ENCODE data around the gene CNTNAP2.

Gene CNTNAP2

GRCh38 chr7:148187471-148187870 lies 2070.9 kb downstream of the CNTNAP2 start:
- no peak for DNase-seq

DNA sequence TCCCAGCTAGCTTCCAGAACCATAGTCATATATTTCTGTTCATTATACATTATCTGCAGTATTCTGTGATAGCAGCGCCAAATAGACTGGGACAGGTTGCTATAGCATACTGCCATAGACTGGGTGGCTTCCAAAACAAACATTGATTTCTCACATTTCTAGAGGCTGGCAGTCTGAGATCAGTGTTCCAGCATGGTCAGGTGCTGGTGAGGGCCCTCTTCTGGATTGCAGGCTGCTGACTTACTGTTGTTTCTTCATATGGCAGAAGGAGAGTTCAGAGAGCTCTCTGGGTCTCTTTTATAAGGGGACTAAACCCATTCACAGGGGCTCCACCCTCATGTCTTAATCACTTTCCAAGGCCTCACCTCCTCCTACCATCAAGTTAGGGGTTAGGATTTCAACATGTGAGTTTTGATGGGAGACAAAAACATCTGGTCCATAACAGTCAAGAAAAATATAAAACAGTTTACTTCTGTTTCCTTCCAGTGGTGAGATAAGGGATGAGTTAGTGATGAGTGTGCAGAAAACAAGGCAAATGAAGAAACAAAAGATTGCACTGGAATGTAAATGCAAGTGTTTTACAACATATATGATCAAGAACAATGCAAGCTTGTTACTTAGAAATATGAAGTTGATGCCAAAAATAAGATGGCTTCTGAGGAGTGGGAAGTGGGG lies 2074.9 kb downstream of the CNTNAP2 start:
- DNase-seq = no peak

DNA sequence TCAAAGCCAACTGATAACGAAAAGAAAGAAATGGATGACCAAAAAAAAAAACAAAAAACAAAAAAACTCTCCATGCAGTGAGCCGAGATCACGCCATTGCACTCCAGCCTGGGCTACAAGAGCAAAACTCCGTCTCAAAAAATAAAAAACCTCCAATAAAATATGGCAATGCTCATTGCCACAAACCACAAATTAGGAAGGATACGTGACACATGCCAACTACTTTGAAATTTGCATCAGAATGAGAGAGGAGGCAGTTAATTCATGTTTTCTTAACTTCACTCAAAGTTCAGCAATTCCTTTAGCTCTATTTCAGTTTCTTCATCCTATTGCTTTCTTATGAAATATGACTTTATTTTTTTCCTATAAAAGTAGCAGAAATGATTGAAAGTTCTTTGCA lies 2075.9 kb downstream of the CNTNAP2 start:
- DNase-seq = no peak

- no peak for DNase-seq
Measured at GRCh38 chr7:148201992-148202391, 2085.4 kb downstream of the CNTNAP2 start.

- no peak for DNase-seq
Measured at GRCh38 chr7:148204639-148205304, 2088.2 kb downstream of the CNTNAP2 start.

DNA sequence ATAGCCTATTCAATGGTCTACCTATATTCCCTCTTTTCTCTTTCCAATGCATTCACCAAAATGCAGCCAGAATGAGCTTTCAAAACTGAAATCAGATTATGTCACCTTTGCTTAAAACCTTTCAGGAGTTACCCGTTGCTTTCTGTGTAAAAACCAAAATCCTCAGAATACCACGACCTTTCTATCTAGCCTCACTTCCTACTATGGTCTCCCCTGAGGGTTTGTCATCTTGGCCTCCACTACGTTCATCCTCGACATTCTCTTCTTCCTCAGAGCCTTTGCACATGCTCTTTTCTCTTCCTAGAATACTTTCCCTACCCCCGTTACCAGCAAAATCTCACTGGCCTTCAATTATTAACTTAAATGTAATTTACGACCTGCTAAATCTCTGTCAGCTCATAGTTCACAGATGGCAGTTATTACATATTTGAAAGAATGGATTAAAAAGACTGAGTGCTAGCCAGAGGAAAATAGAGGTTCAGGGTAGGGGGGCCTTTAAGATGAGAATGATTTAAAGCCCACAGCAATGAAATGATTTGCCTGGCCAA lies 2093.1 kb downstream of the CNTNAP2 start:
- DNase-seq = no peak

GRCh38 chr7:148210804-148211325 lies 2094.3 kb downstream of the CNTNAP2 start:
- no peak for DNase-seq

- DNase-seq = no peak
Measured at GRCh38 chr7:148211740-148212151, 2095.1 kb downstream of the CNTNAP2 start.

GRCh38 chr7:148212731-148213130 lies 2096.1 kb downstream of the CNTNAP2 start:
- no peak for DNase-seq

GRCh38 chr7:148214101-148214500 lies 2097.5 kb downstream of the CNTNAP2 start:
- no peak for DNase-seq

DNA sequence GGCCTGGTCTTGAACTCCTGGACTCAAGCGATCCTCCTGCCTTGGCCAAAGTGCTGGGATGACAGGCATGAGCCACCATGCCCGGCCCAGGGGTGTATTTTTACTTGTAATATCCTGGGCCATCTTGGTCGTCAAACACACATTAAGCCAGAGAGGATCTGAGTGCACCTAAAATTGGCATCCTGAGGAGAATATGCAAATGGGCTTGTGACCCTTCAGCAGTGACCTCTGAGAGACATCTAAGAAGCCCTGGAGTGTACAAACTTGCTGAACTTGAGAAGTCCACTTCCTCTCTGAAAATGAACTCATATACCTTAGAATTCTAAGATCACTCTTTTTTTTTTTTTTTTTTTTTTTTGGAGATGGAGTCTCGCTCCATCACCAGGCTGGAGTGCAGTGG lies 2102.0 kb downstream of the CNTNAP2 start:
- DNase-seq = no peak

- no peak for DNase-seq
Measured at GRCh38 chr7:148222721-148223120, 2106.1 kb downstream of the CNTNAP2 start.

GRCh38 chr7:148223160-148223559 lies 2106.6 kb downstream of the CNTNAP2 start:
- no peak for DNase-seq

GRCh38 chr7:148223738-148224137 lies 2107.1 kb downstream of the CNTNAP2 start:
- DNase-seq = no peak

DNA sequence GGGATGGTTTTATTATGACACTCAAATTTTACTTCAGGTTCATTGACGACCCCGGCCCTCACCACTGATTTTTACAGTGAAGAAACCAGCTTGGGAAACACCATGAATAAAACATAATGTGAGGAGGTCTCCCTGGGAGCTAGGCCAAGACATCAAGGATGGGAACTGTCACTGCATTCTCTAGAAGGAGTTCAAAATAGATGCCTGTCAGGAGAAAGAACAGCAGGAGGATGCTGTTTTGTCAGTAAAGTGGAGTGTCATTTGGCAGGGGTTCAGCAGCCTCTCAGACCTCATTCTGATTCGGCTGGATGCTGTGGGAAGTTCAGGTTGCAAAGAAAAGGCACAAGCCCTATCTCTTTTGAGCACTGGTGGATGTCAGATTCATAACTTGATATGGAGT lies 2113.7 kb downstream of the CNTNAP2 start:
- no peak for DNase-seq

DNA sequence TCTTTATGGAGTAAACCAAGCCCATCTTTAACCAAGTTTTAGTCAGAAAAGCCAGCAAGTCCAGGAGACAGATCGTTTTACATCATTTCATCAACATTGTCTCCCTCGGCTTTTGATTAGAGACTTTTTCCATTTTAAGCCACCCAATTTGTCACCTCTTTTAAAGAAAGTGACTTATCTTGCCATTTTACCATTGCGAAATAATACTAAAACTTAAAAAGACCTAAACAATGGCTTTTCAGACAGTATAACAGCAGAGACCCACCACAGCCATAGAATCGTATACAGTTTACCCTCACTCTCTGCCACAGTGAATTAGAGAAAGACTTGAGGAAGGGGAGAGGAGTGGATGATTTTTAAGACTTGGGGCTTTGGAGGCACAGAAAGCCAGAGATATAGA lies 2114.3 kb downstream of the CNTNAP2 start:
- no peak for DNase-seq

DNA sequence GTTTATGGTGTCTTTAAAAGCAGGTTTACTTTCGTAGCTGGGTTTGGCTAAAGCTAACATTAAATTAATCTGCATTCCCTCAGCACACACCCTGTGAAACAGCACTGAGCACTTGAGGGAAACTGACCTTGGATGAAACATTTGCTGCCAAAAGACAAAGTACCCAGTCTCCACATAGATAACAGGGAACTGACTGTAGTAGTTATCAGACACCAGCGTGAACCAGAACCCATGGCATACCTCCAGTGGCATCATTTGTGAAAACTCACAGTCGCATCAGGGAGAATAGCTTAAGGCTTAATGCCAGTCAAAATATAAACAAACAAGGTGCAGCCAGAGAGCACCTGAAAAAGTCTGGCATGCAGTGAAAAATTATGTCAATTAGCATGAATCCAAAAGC lies 2116.2 kb downstream of the CNTNAP2 start:
- DNase-seq = no peak

DNA sequence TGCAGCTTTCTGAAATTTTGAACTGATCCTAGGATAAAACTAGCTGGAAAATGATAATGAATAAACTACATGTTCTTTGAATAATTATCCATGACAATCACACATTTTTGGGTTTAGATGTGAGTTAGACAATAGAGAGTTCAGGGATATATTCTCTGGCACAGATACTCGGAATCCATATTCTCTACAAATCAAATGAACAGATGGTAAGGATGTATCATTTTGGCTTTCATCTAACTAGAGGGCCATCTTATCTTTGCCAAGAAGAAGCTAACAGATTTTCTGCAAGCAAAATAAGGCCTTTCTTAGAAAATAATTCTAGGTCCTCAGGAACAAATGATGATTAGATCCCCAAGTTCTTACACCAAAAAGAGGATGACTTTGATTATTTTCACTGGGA lies 2118.1 kb downstream of the CNTNAP2 start:
- no peak for DNase-seq

- no peak for DNase-seq
Measured at GRCh38 chr7:148238761-148239325, 2122.2 kb downstream of the CNTNAP2 start.

- no peak for DNase-seq
Measured at GRCh38 chr7:148241700-148242293, 2125.2 kb downstream of the CNTNAP2 start.

DNA sequence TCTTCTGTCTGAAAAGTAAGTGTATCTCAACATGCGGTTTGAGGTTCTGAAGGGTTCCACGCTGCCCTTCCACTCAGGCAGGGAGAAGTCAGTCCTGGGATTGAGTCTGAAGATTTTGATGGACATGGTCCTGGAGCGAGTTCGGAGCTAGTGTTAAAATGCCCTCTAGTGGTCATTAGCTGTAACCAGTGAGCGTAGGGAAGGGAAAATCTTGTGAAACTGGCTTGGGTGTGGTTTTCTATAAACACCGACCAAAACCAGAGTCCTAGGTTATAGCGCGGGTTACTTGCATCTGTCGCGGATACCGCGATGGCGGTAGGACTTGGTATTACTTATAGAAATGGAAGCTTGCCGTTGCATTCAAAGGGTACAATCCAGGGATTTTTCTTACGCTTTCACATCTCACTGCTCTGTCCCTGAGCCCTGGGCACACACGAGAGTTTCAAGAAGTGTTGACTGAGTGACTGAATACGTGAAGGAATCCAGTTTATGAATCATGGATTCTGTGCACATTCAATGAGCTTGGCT lies 2125.8 kb downstream of the CNTNAP2 start:
- DNase-seq = no peak

GRCh38 chr7:148245381-148245780 lies 2128.8 kb downstream of the CNTNAP2 start:
- no peak for DNase-seq

DNA sequence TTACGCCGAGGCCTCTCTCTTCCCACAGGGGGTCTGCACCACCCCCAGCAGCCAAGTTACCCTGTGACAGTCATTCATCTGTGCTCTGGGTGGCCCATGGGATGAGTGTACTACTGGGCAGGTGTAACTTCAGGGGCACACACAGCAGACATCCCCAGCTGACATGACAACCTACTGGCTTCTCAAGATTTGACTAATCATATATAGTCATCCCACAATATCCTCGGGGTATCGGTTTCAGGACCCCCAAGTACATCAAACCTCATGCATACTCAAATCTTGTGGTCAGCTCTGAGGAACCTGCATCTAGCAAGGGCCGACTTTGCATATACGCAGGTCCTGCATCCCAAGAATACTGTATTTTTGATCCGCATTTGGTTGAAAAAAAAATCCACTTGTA lies 2137.0 kb downstream of the CNTNAP2 start:
- no peak for DNase-seq

Measured in right forelimb (tissue), 1 donor.